ENCODE results near the gene CBX8.

The CBX8 gene

DNA sequence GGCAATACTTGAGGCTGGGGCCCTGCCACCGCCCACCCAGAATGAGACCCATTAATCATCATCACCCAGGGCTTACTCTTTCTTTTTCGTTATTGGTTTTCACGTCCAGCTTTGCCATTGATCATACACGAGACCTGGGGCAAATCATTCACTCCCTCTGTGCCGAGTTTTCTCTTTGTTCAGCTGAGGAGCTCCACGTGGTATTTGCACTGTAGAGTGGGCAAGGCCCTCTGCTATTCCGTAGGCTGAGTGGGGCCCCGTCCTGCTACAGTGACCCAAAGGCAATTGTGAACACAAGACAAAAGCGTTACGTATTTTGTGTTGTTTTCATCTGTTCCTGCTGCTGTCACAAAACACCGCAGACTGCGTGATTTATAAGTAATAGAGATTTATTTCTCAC lies 42.5 kb downstream of the CBX8 start:
- Histone ChIP-seq H3K27ac (ENCODE audit: low read length) (no peak overlapping the region), H3K27me3 (ENCODE audit: control insufficient read depth in 1 of 2, insufficient read depth in 2 of 2, low read length in 2 of 2) (peaks cover 22 to 25% of the 10 kb centered on the region in 2 donors), H3K4me1 (ENCODE audit: control insufficient read depth, insufficient read depth, low read length) (no peaks in the 10 kb centered on the region), H3K4me3 (ENCODE audit: low read length in 2 of 2) (no peak overlapping the region), H3K9me3 (ENCODE audit: control insufficient read depth in 2 of 2, low read length in 2 of 2) (no peaks in the 10 kb centered on the region), H3K9ac (ENCODE audit: low read length in 2 of 2) (no peak overlapping the region), H3K36me3 (ENCODE audit: control insufficient read depth in 2 of 2, insufficient read depth in 2 of 2, low read length in 2 of 2) (no peaks in the 10 kb centered on the region)

DNA sequence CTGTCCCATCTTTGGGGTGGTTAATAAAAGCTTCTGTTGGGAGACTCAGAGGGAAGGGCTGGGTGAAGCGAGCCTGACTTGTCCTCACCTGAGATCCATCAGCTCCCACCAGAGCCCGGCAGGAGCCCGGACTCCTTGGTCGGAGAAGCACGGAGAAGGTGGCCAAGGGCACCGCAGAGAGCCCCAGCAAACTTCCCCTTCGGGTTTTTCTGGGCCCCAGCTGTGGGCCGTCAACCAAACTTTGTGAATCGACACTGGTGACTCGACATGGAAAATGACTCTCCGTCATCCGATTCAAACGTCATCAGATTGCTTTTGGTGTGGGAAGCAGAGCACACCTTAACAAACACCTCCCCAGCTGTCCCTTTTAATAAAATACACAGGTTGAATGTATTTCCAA lies 44.7 kb downstream of the CBX8 start:
- H3K27me3 ChIP-seq (ENCODE audit: control insufficient read depth in 1 of 2, insufficient read depth in 2 of 2, low read length in 2 of 2) = peaks cover 30 to 43% of the 10 kb centered on the region in 2 donors

DNA sequence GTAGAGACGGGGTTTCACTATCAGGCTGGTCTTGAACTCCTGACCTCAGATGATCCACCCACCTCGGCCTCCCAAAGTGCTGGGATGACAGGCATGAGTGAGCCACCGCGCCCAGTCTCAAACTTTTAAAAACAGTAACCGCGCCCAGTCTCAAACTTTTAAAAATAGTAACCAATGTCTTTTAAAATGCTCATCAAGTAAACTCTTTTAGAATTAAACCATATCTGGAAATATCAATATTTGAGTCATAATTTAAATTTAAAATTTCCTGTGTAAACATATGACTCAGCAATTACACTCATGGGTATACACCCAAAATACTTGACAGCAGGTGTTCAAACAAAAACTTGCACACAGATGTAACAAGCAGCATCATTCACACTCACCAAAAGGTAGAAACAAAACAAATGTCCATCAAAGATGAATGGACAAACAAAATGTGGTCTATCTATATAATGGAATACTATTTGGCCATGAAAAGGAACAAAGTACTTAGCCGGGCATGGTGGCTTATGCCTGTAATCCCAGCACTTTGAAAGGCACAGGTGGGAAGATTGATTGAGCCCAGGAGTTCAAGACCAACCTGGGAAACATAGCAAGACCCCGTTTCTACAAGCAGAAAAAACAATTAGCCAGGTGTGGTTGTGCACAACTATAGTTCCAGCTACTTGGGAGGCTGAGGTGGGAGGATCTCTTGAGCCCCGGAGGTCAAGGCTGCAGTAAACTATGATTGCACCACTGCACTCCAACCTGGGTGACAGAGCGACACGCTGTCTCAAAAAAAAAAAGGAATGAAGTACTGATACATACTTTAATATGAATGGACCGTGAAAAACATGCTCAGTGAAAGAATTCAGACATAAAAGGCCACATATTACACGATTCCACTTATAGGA lies 46.0 kb downstream of the CBX8 start:
- Histone ChIP-seq H3K36me3 (ENCODE audit: control insufficient read depth in 2 of 2, insufficient read depth in 2 of 2, low read length in 2 of 2) (no peaks in the 10 kb centered on the region), H3K4me1 (ENCODE audit: control insufficient read depth, insufficient read depth, low read length) (peaks cover 11% of the 10 kb centered on the region), H3K9me3 (ENCODE audit: control insufficient read depth in 2 of 2, low read length in 2 of 2) (no peaks in the 10 kb centered on the region), H3K27me3 (ENCODE audit: control insufficient read depth in 1 of 2, insufficient read depth in 2 of 2, low read length in 2 of 2) (peaks cover 39 to 51% of the 10 kb centered on the region in 2 donors), H3K27ac (ENCODE audit: low read length) (no peak overlapping the region), H3K9ac (ENCODE audit: low read length in 2 of 2) (no peak overlapping the region), H3K4me3 (ENCODE audit: low read length in 2 of 2) (no peak overlapping the region)

More for the DNA sequence above, 44.7 kb downstream of the CBX8 start:
- H3K4me3 ChIP-seq (ENCODE audit: low read length in 2 of 2) = no peak overlapping the region
- H3K27ac ChIP-seq (ENCODE audit: low read length) = no peak overlapping the region
- H3K9ac ChIP-seq (ENCODE audit: low read length in 2 of 2) = no peak overlapping the region
- H3K4me1 ChIP-seq (ENCODE audit: control insufficient read depth, insufficient read depth, low read length) = peaks cover 11% of the 10 kb centered on the region
- no peaks in the 10 kb centered on the region for H3K9me3 ChIP-seq (ENCODE audit: control insufficient read depth in 2 of 2, low read length in 2 of 2)
- no peaks in the 10 kb centered on the region for H3K36me3 ChIP-seq (ENCODE audit: control insufficient read depth in 2 of 2, insufficient read depth in 2 of 2, low read length in 2 of 2)

DNA sequence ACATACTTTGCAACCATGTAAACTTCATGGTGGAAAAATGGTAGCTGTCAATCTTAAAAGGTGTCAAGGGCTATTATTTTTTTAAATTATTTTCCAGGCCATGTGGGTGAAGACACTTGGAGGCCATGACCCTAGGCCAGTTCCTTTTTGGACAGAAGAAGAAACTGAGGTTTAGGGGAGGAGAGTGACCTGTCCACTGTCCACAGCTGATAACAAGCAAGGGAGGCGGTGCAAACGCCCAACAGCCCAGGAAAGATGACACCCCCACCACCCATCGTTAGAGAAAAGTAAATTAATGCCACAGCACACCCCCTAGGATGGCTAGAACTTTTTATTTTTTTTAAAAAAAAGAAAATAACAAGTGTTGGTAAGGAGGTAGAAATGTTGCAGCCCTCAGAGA lies 46.9 kb downstream of the CBX8 start:
- no peak overlapping the region for H3K9ac ChIP-seq (ENCODE audit: low read length in 2 of 2)
- peaks cover 41 to 54% of the 10 kb centered on the region in 2 donors for H3K27me3 ChIP-seq (ENCODE audit: control insufficient read depth in 1 of 2, insufficient read depth in 2 of 2, low read length in 2 of 2)
- peaks cover 11% of the 10 kb centered on the region for H3K4me1 ChIP-seq (ENCODE audit: control insufficient read depth, insufficient read depth, low read length)

DNA sequence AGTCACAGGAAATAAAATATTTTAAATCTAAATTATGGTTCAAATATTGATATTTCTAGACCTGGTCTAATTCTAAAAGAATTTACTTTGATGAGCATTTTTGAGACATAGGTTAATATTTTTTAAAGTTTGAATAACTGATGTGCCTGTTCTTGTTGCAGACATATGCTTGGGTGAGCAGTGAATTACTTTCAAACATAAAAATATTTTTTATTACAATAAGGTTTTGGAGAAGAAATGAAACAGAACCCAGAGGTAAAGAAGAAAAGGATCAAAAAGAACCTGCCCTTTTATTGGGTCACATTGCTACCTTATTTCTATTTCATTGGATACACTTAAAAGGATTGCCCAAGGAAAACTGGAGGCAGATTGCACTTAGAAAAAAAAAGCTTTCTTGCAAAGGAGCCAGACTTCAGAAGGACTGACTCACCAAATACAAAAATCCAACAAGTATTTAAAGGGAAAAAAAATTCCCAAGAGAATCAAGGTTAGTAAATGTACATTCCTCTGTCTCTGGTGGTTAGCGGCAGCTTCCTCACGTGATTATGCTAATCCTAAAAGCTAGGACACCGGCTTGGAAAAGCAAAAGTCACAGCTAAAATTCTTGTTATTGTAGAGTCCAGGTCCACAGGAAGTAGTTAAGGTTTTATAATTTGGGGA lies 47.6 kb downstream of the CBX8 start:
- no peak overlapping the region for H3K27ac ChIP-seq (ENCODE audit: low read length)
- H3K4me3 ChIP-seq (ENCODE audit: low read length in 2 of 2) = no peak overlapping the region
- no peaks in the 10 kb centered on the region for H3K36me3 ChIP-seq (ENCODE audit: control insufficient read depth in 2 of 2, insufficient read depth in 2 of 2, low read length in 2 of 2)
- no peaks in the 10 kb centered on the region for H3K9me3 ChIP-seq (ENCODE audit: control insufficient read depth in 2 of 2, low read length in 2 of 2)
- H3K4me1 ChIP-seq (ENCODE audit: control insufficient read depth, insufficient read depth, low read length) = peaks cover 11% of the 10 kb centered on the region
- peaks cover 37 to 55% of the 10 kb centered on the region in 2 donors for H3K27me3 ChIP-seq (ENCODE audit: control insufficient read depth in 1 of 2, insufficient read depth in 2 of 2, low read length in 2 of 2)
- H3K9ac ChIP-seq (ENCODE audit: low read length in 2 of 2) = no peak overlapping the region

More for the DNA sequence above, 46.9 kb downstream of the CBX8 start:
- Histone ChIP-seq H3K36me3 (ENCODE audit: control insufficient read depth in 2 of 2, insufficient read depth in 2 of 2, low read length in 2 of 2) (no peaks in the 10 kb centered on the region), H3K4me3 (ENCODE audit: low read length in 2 of 2) (no peak overlapping the region), H3K9me3 (ENCODE audit: control insufficient read depth in 2 of 2, low read length in 2 of 2) (no peaks in the 10 kb centered on the region), H3K27ac (ENCODE audit: low read length) (no peak overlapping the region)

DNA sequence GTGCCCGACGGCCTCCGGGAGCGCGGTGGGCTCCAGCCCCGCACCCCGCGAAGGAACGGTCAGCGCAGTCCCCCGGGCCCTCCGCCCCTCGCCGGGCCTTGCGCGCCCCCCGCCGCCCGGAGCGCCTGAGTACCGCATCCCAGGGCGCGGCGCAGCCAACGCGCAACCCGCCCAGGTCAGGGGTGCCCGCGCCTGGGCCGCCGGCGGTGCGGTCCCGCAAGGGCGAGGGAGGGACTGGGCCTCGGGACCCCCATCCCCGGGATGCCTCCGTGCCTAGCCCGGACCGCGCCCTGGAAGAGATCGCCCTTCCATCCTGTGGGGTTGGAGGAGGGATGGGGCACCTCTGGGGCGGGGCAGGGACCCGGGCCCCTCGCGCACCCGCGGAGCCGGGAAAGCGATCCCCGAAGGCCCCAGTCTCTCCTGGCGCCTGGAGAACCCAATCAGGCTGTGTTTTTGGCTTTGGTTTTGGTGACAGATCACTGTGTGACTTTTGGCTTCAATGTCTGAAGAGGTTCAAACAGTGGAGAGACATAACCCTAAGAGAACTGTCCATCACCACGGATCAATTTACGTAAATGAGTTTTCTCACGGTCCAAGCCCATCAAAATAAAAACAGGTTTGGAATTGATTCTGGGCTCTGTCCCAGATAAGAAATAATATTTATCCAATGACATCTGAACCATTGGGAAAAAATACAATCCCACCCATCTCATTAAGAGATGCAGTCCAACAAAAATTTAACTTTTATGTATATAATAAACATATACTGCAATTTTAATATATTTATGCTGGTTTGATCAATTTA lies 48.4 kb downstream of the CBX8 start:
- H3K9me3 ChIP-seq (ENCODE audit: control insufficient read depth in 2 of 2, low read length in 2 of 2) = no peaks in the 10 kb centered on the region
- H3K9ac ChIP-seq (ENCODE audit: low read length in 2 of 2) = no peak overlapping the region
- H3K27me3 ChIP-seq (ENCODE audit: control insufficient read depth in 1 of 2, insufficient read depth in 2 of 2, low read length in 2 of 2) = peaks cover 37 to 55% of the 10 kb centered on the region in 2 donors
- H3K36me3 ChIP-seq (ENCODE audit: control insufficient read depth in 2 of 2, insufficient read depth in 2 of 2, low read length in 2 of 2) = no peaks in the 10 kb centered on the region
- no peak overlapping the region for H3K27ac ChIP-seq (ENCODE audit: low read length)
- peaks cover 11% of the 10 kb centered on the region for H3K4me1 ChIP-seq (ENCODE audit: control insufficient read depth, insufficient read depth, low read length)
- no peak overlapping the region for H3K4me3 ChIP-seq (ENCODE audit: low read length in 2 of 2)

DNA sequence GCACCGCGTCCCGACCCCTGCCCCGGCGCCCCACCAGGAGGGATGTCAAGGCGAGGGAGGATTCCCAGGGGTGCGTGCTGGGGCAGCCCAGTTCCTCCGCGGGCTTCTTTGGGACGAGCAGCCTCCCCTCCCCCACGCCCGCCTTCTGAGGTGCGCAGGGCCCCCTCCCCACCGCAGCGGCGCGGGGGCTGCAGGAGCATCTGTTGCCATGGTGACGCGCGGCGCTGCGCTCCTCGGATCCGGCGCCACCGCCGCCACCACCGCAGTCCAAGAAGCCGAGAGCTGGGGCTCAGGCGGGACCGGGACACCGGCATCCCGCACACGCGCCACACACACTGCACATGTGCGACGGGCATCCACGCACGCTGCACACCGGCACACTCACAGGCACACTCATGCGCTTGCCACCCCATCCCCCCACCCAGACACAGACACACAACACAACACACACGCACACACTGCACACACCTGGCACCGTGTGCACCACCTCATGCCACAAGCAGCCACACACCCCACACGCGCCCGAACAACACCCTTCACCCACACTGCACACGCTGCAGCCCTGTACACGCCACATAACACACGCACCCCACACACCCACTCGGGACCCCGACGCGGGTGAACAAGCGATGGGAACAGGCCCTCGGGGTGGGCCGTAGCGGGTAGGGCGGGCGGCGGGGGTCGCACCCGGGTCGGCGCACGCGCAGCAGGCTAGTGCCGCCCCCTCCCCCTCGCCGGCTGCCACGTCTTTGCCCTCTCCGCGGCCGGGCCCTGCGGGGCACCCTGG lies 49.2 kb downstream of the CBX8 start:
- peaks cover 37 to 56% of the 10 kb centered on the region in 2 donors for H3K27me3 ChIP-seq (ENCODE audit: control insufficient read depth in 1 of 2, insufficient read depth in 2 of 2, low read length in 2 of 2)
- H3K9ac ChIP-seq (ENCODE audit: low read length in 2 of 2) = no peak overlapping the region
- no peaks in the 10 kb centered on the region for H3K36me3 ChIP-seq (ENCODE audit: control insufficient read depth in 2 of 2, insufficient read depth in 2 of 2, low read length in 2 of 2)
- no peaks in the 10 kb centered on the region for H3K9me3 ChIP-seq (ENCODE audit: control insufficient read depth in 2 of 2, low read length in 2 of 2)
- H3K4me1 ChIP-seq (ENCODE audit: control insufficient read depth, insufficient read depth, low read length) = peaks cover 11% of the 10 kb centered on the region
- H3K4me3 ChIP-seq (ENCODE audit: low read length in 2 of 2) = no peak overlapping the region
- no peak overlapping the region for H3K27ac ChIP-seq (ENCODE audit: low read length)

DNA sequence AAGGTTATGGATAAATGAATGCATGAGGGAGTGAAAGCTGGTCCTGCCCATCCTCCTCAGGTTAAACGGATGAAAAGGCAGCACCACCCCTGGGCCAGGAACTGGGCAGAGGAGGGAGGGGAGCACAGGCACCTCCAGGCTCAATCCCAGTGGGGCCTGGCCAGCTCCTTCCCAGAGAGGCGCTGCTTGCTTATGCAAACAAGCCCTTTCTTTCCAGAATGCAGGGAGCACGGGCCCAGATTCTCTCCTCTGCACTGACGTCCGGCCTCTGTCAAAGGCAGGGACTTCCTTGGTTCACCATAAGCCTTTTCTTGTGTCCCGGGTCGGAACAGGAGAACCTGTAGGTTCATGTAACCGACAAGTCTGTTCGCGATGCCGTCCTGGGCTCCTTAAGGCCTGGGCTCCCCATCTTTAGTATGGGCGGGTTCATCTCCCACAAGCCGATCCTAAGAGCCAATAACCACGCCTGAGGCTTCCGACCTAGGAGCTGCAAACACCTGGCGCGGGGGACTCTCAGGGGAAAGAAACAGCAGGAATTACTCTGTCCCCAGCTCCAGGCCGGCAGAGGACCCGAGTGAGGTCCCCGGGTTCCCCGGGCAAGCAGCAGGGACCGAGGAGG lies 49.9 kb downstream of the CBX8 start:
- Histone ChIP-seq H3K9ac (ENCODE audit: low read length in 2 of 2) (no peak overlapping the region), H3K27me3 (ENCODE audit: control insufficient read depth in 1 of 2, insufficient read depth in 2 of 2, low read length in 2 of 2) (peaks cover 39 to 57% of the 10 kb centered on the region in 2 donors), H3K4me1 (ENCODE audit: control insufficient read depth, insufficient read depth, low read length) (peaks cover 14% of the 10 kb centered on the region), H3K27ac (ENCODE audit: low read length) (no peak overlapping the region), H3K4me3 (ENCODE audit: low read length in 2 of 2) (no peak overlapping the region), H3K9me3 (ENCODE audit: control insufficient read depth in 2 of 2, low read length in 2 of 2) (no peaks in the 10 kb centered on the region), H3K36me3 (ENCODE audit: control insufficient read depth in 2 of 2, insufficient read depth in 2 of 2, low read length in 2 of 2) (no peaks in the 10 kb centered on the region)

DNA sequence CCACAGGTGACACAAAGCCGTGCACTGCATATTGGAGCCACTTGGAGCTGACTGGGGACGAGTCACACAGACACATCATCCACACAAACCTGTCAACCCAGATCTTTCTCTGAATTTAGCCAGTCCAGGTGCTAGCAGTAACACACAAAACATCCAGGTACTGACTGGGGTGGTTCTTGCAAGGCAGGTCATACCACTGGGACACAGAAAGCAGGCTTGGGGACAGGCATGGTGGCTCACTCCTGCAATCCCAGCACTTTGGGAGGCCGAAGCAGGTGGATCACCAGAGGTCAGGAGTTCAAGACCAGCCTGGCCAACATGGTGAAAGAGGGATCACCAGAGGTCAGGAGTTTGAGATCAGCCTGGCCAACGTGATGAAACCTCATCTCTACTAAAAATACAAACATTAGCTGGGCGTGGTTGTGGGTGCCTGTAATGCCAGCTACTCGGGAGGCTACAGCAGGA lies 51.2 kb downstream of the CBX8 start:
- Histone ChIP-seq H3K36me3 (ENCODE audit: control insufficient read depth in 2 of 2, insufficient read depth in 2 of 2, low read length in 2 of 2) (no peaks in the 10 kb centered on the region), H3K27ac (ENCODE audit: low read length) (no peak overlapping the region), H3K4me3 (ENCODE audit: low read length in 2 of 2) (no peak overlapping the region), H3K9ac (ENCODE audit: low read length in 2 of 2) (no peak overlapping the region), H3K9me3 (ENCODE audit: control insufficient read depth in 2 of 2, low read length in 2 of 2) (no peaks in the 10 kb centered on the region), H3K27me3 (ENCODE audit: control insufficient read depth in 1 of 2, insufficient read depth in 2 of 2, low read length in 2 of 2) (peaks cover 36 to 52% of the 10 kb centered on the region in 2 donors), H3K4me1 (ENCODE audit: control insufficient read depth, insufficient read depth, low read length) (peaks cover 19% of the 10 kb centered on the region)
